HG02763 (cell line): ENCODE data around the gene MSANTD1.

Source experiments
- ATAC-seq: cut with Tn5 transposase; IDR thresholded peaks from one replicate; pipeline ENCODE4 v1.9.1; 2021; ENCODE audit warnings: mild to moderate bottlenecking, moderate library complexity; ENCODE audit not compliant: unreplicated experiment

Gene MSANTD1

GRCh38 chr4:3286335-3287175, 37.6 kb downstream of the MSANTD1 start:
- ATAC-seq = peak; percentile 80

GRCh38 chr4:3287271-3287971, 38.5 kb downstream of the MSANTD1 start:
- no peak for ATAC-seq

DNA sequence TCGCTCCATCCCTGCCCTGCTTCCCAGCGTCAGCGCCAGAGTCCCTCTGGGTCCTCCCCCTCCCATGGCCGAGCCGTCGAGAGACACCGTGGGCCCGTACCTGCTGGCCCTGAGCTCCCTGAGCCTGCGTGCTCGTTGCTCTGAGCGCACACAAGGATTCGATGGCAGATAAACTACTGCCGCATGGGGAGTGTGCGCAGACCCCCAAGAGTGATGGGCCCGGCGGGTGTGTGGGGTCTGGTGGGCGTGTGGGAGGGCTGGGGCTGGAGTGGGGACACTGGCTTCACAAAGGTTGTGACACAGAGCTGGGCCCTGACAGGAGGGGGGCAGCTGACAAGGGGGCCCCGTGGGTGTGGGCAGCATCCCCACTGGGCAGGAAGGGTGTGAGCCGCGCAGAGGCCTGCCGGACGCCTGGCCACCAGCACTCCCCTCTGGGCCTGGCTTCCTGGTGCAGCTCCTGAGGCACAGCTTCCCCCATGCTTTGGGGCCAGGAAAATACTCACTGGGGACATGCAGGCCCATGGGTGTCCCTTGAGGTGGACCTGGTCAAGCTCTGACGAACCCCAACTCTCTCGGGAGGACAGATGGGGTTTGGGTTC, 39.1 kb downstream of the MSANTD1 start:
- no peak for ATAC-seq

- ATAC-seq = no peak
Measured at GRCh38 chr4:3288571-3289094, 39.7 kb downstream of the MSANTD1 start.

DNA sequence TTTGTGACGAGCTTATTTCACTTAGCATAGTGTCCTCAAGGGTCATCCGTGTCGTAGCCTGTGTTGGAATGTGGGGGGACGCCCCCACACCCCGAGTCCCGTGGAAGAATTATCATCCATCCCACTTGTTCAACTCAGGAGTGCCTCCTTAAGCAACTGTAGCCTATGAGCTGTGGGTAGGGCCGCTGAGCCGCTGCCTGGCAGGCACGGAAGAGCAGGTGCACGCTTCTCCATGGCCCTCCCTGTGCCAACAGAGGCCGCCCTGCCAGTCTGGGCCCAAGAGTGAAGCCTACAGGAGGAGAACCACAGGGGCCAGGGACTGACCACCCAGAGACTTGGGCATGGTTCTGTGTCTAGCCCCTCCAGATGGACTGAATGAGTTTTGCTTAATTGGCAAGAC, 41.5 kb downstream of the MSANTD1 start:
- ATAC-seq = no peak

GRCh38 chr4:3290889-3291321, 41.9 kb downstream of the MSANTD1 start:
- ATAC-seq = no peak

DNA sequence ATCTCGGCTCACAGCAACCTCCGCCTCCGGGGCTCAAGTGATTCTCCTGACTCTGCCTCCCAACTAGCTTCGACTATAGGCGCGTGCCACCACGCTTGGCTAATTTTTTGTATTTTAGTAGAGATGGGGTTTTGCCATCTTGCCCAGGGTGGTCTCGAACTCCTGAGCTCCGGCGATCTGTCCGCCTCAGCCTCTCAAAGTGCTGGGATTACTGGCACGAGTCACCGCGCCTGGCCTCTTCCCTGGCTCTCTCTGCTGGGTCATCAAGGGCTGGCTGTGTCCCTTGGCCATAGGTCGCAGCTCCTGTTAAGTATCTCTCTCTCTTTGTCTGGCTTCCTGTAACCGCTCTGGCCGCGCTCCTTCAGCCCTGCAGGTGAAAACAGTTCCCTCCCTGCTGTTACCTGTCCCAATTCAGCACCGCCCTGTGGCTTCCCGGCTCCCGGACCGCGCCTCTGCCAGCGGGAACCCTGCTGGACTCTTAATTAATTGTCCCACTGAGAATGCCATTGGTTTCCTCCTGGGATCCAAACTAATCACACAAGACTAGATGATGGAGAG, 42.5 kb downstream of the MSANTD1 start:
- ATAC-seq = no peak

- no peak for ATAC-seq
Measured at GRCh38 chr4:3291969-3292570, 43.1 kb downstream of the MSANTD1 start.

DNA sequence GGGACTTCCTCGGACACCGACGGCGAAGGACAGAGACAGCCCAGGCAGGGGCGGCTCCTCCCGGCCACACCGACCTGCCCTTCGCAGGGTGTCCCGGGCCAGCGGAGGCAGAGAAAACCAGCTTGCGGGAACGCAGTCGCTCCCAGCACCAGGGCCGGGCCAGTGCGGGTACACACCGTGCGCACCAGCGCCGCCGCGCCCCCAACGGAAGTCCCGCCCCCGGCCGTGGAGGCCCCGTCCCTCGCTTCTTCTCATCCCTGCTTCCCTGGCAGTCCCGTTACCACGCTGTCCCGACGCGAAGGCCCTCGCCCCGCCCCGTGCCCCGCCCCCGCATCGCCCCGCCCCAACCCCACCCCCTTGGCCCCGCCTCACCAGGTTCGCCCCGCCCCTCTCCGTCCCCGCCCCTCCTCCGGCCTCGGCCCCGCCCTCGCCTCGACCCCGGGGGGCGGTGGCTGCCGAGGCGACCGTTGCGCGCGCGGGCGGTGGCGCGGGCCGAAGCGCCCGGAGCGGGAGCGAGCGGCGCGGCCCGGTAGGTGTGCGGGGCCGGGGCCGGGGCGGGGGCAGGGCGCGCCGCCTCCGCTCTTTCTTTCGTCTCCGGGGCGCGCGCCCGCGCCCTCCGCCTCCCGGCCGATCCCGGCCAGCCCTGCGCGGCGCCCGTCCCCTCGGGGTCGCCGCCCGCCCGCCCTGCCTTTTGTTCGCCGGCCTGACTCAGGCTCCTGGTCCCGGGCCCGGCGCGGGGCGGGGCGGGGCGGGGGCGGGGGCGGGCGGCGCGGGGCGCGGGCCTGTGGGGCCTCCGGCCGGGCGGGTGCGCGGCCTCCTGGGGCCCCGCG, 43.8 kb downstream of the MSANTD1 start, which contains the start of gene RGS12:
Gene RGS12, plus strand, starts transcription at position 451 of the 830 bp plus-strand sequence. CDS start 23,150 bp downstream, outside the sequence.
- ATAC-seq = peak; percentile 68

DNA sequence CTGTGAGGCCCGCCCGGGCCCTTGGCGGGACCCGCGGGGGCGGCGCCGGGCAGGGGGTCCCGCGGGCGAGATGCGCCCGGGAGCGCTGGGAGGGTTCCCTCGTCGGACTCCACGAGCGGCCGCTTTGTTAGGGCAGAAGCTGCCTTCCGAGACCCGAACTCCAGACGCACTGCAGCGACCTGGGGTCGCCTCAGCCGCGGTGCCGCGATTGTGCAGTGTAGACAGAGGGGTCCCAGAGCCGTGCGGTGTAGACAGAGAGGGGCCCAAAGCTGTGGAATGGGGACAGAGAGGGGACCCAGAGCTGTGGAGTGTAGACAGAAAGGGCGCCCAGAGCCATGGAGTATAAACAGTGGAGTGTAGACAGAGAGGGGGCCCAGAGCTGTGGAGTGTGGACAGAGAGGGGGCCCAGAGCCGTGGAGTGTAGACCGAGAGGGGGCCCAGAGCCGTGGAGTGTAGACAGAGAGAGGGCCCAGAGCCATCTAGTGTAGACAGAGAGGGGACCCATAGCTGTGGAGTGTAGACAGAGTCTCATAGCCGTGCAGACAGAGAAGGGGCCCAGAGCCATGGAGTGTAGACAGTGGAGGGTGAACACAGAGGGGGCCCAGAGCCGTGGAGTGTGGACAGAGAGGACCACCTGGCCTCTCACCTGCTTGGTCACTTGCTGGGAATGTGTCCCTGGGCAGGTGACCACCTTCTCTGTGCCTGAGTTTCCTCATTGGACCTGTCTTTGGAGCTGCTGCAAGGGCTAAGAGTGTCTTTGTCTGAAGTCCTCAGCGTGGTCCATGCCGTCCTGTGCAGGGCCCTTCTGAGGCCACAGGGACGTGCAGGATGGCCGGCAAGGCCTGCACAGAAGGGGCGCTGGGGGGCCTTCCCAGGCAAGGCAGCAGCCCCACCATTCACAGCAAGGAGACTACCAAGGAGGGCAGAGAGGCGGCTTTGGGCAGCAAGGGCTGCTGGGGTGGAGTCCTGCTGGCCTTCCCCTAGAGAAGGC, 44.7 kb downstream of the MSANTD1 start:
- no peak for ATAC-seq

DNA sequence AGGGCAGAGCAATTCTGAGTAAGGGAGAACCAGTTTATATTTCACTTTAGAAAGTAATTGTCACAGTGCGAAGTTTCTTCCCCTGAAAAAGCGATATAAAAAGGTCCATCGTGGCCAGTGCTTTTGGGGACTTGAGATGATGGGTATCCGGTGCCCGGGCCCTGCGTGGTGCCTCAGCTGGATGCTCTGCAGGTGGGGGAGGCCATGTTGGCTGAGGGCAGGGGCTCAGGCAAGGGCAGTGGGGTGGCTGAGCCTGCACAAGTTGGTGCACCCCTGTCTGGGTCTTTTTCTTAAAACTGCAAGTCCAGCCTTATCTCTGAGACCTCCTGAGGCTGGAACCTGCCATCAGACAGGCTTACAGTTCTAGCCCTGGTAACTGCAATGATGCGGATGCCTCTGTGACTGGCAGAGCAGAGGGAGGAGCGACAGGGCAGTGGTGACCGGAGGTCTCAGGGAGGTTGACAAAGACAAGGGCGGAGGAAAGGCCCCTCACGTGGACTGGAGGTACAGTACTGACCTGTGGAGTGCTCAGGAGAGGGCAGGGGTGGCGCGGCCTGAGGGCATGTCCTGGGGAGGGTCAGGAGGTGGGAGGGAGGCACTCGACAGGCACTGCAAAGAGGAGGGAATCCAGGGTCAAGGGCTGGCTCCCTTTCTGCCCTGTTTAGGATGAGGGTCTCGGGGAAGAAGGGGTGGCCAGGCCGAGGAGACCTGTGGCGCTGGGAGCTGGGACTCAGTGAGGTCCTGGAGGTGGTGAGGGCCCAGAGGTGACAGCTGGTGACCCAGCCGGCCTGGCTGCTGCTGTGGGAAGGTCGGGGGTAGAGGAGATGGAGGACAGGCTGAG, 45.7 kb downstream of the MSANTD1 start:
- no peak for ATAC-seq

DNA sequence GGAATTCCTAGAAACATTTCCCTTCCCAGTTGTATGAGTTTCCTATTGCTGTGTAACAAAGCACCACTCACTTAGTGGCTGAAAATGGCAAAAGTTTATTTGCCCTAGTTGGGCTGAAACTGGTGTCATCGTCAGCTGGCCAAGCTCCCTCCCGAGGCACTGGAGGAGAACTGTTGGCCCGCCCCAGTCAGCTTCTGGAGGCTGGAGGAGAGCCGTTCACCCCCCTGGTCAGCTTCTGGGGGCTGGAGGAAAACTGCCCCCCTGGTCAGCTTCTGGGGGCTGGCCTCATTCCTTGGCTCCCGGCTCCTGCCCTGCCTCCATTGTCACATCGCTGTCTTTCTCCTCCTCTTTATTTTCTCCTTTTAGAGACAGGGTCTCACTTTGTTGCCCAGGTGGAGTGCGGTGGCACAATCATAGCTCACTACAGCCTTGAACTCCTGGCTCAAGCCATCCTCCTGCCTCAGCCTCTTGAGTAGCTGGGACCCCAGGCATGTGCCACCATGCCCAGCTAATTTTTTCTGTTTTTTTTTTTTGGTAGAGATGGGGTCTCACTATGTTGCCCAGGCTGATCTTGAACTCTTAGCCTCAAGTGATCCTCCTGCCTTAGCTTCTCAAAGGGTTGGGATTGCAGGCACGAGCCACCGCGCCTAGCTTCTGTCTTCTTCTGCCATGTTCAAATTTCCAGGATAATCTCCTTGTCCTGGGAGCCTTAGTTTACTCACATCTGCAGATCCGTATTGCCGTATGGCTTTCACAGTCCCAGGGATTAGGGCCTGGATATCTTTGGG, 47.1 kb downstream of the MSANTD1 start:
- ATAC-seq = no peak

- ATAC-seq = no peak
Measured at GRCh38 chr4:3296651-3297050, 47.7 kb downstream of the MSANTD1 start.

GRCh38 chr4:3297066-3297859, 48.3 kb downstream of the MSANTD1 start:
- ATAC-seq = no peak

GRCh38 chr4:3299122-3299975, 50.4 kb downstream of the MSANTD1 start:
- ATAC-seq = no peak
